Brain microvascular endothelial cell (primary cell): Measurements from ENCODE around the gene ALX4.

Source experiments
- DNase-seq: peaks from one replicate; pipeline ENCODE4 v3.0.0-alpha.2; 2020
- H3K27ac ChIP-seq: fragments of 250-450 bp; sonication (Bioruptor Pico); 2 replicates; pipeline ENCODE4 v1.5.1; 2020; ENCODE audit warnings: mild to moderate bottlenecking, moderate library complexity
- H3K27me3 ChIP-seq: fragments of 250-450 bp; sonication (Bioruptor Pico); replicated peaks from 2 replicates; pipeline ENCODE4 v1.5.1; 2020; ENCODE audit warnings: mild to moderate bottlenecking
- H3K36me3 ChIP-seq: fragments of 250-450 bp; sonication (Bioruptor Pico); replicated peaks from 2 replicates; pipeline ENCODE4 v1.5.1; 2020; ENCODE audit warnings: mild to moderate bottlenecking
- H3K4me3 ChIP-seq: 2 replicates; pipeline ENCODE4 v1.5.1; 2011; ENCODE audit warnings: low read depth, mild to moderate bottlenecking, control low read depth, low read length, moderate library complexity
- CTCF ChIP-seq: IDR thresholded peaks from 2 replicates; pipeline ENCODE4 v1.5.1; 2011; ENCODE audit warnings: low read depth, mild to moderate bottlenecking, moderate library complexity, low read length, control low read depth, inconsistent platforms; ENCODE audit errors: missing control alignments
- in situ Hi-C: cut with HindIII; loops from 2 replicates; pipeline ENCODE4 v1.10.0; 2017; ENCODE audit warnings: low sequenced_read_pairs, low pct_ligation_motif_present

ALX4 gene

DNA sequence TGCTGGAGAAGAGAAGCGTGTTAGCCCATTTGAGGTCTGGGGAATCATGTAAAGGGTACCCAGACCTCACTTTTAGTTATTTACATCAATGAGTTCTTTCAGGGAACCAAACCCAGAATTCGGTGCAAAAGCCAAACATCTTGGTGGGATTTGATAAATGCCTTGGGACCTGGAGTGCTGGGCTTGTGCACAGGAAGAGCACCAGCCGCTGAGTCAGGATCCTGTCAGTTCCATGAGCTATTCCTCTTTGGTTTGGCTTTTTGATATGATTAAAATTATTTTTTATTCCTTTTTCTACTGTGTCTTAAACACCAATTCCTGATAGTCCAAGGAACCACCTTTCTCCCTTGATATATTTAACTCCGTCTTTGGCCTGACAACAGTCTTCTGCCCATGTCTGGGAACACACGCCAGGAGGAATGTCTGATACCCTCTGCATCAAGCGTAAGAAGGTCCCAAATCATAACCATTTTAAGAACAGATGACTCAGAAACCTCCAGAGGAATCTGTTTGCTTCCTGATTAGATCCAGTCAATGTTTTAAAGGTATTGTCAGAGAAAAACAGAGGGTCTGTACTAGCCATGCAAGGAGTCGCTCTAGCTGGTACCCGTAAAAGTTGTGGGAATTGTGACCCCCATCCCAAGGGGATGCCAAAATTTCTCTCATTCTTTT is 65.2 kb downstream of the ALX4 start:
- in situ Hi-C loops, result no loop called here
- Histone ChIP-seq H3K36me3 (no peaks in the 10 kb centered on the region), H3K27ac (peak overlapping the region; percentile 29), H3K27me3 (no peaks in the 10 kb centered on the region), H3K4me3 (no peak overlapping the region)
- peak; percentile 38 for DNase-seq
- no peak for TF ChIP-seq CTCF

GRCh38 chr11:44243595-44244343 is 66.2 kb downstream of the ALX4 start:
- Histone ChIP-seq H3K27ac (no peak overlapping the region), H3K27me3 (no peaks in the 10 kb centered on the region), H3K4me3 (no peak overlapping the region), H3K36me3 (no peaks in the 10 kb centered on the region)
- no peak for TF ChIP-seq CTCF
- peak; percentile 36 for DNase-seq
- in situ Hi-C loops, result no loop called here

- no peaks in the 10 kb centered on the region for H3K27me3 ChIP-seq
- no peak for TF ChIP-seq CTCF
- no peak overlapping the region for H3K4me3 ChIP-seq
- DNase-seq, result no peak
- H3K36me3 ChIP-seq, result no peaks in the 10 kb centered on the region
- no peak overlapping the region for H3K27ac ChIP-seq
- in situ Hi-C loops, result no loop called here
Observed at GRCh38 chr11:44243086-44243485, 66.9 kb downstream of the ALX4 start.

DNA sequence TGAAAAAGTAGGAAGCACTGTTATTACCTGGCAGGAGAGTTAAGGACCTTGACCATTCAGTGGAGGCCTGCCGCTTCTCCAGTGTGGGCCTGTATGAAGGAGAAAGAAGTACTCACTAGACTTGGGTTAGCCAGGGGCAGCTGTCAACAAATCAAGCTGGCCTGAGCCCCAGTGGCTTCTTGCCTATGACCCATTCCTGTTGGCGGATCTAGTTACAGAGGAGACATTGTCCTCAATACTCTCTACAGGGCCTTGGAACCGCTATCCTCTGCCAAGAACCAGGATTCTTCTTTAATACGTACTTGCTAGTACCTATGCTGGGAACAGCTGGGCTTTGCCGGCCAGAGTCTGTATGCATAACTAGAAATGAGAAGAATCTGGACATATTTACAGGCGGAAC is 68.1 kb downstream of the ALX4 start:
- Histone ChIP-seq H3K36me3 (no peaks in the 10 kb centered on the region), H3K4me3 (no peak overlapping the region), H3K27ac (no peak overlapping the region), H3K27me3 (no peaks in the 10 kb centered on the region)
- no peak for DNase-seq
- in situ Hi-C loops, result no loop called here
- TF ChIP-seq CTCF, result no peak

DNA sequence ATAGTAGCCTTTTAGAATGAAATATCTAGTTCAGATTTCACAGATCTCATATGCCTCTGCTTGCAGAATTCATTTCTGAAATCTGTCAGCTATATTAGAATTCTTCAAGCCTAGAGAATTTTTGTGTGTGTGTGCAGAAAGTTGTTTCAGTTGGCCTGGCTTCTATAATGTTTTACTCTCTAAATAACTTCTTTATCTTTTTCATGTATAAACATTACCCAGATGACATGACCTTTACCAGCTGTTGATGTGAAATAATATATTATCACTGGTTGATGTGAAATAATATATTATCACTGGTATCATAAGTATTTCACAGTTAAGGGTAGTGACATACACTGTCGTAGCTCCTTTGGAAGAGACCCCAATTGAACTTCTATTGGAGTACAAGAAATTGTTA is 72.8 kb downstream of the ALX4 start:
- H3K27ac ChIP-seq, result no peak overlapping the region
- H3K27me3 ChIP-seq, result no peaks in the 10 kb centered on the region
- in situ Hi-C loops, result no loop called here
- DNase-seq, result no peak
- no peak overlapping the region for H3K4me3 ChIP-seq
- no peaks in the 10 kb centered on the region for H3K36me3 ChIP-seq
- TF ChIP-seq CTCF, result no peak
